Glutamatergic neuron (in vitro differentiated cells): Measurements from ENCODE around the gene GEMIN7. TPM values are rescaled to one million over a fixed set of nuclear protein-coding genes. Genes with fewer than 3 reads are reported as not detected.
A peak's percentile ranks its signal among the peaks of the same experiment; 100 is the strongest.

Experiments used
- DNase-seq: peaks from one replicate; pipeline ENCODE4 v3.0.0; 2022
- H3K27ac Mint-ChIP-seq: one replicate; pipeline ENCODE4 v1.8.0; 2020; ENCODE audit warnings: mild to moderate bottlenecking, mixed read lengths, inconsistent platforms; ENCODE audit not compliant: unreplicated experiment
- H3K27me3 Mint-ChIP-seq: one replicate; pipeline ENCODE4 v1.8.0; 2020; ENCODE audit warnings: mild to moderate bottlenecking, moderate library complexity, mixed read lengths, inconsistent platforms; ENCODE audit not compliant: unreplicated experiment
- H3K36me3 Mint-ChIP-seq: one replicate; pipeline ENCODE4 v1.8.0; 2020; ENCODE audit warnings: mild to moderate bottlenecking, mixed read lengths, inconsistent platforms; ENCODE audit not compliant: unreplicated experiment
- H3K4me1 Mint-ChIP-seq: one replicate; pipeline ENCODE4 v1.8.0; 2020; ENCODE audit warnings: mild to moderate bottlenecking, low read depth, mixed read lengths, inconsistent platforms; ENCODE audit not compliant: unreplicated experiment
- H3K4me3 Mint-ChIP-seq: one replicate; pipeline ENCODE4 v1.8.0; 2020; ENCODE audit warnings: mild to moderate bottlenecking, mixed read lengths, inconsistent platforms; ENCODE audit not compliant: unreplicated experiment
- H3K9me3 Mint-ChIP-seq: one replicate; pipeline ENCODE4 v1.8.0; 2020; ENCODE audit warnings: mild to moderate bottlenecking, moderate library complexity, mixed read lengths, inconsistent platforms; ENCODE audit not compliant: unreplicated experiment
- long read RNA-seq: library from polyadenylated mRNA; unstranded; transcript quantifications from one replicate; pipeline ENCODE4 v2.0.0, GENCODE V29; 2020; ENCODE audit not compliant: unreplicated experiment
- total RNA-seq: library from RNA; stranded (reverse); fragmentation: NEBNext Ultra II Directional; extraction: Animal tissue kit (Norgen Biotek cat#: 25700); gene quantifications from one replicate; pipeline ENCODE4 v1.2.1, GENCODE V29; 2021; ENCODE audit not compliant: unreplicated experiment
- TF ChIP-seq, protein P1 (sequence below): fragments of 200-600 bp; sonication (generic); IDR thresholded peaks from one replicate; pipeline ENCODE4 v1.5.0; 2021; ENCODE audit not compliant: partially characterized antibody, unreplicated experiment

GEMIN7 gene
- total RNA-seq: 49.1 TPM
- long read RNA-seq, transcript GEMIN7-201 (3 exons, 1,657 nt): minor isoform, 10 of 45 reads
- long read RNA-seq, transcript GEMIN7-202 (2 exons, 716 nt): major isoform, 22 of 45 reads
- long read RNA-seq, partial matches to known transcripts: 1 of 45 reads
- long read RNA-seq, other reads (novel, unspliced or antisense): 6 of 45 reads

GRCh38 chr19:45079063-45079910 is at the start of gene GEMIN7:
GEMIN7 (plus strand) TSS chr19:45079260; CDS start chr19:45090115, 10,855 bp downstream.
- H3K27ac Mint-ChIP-seq: peak within 1 kb of the TSS; percentile 94
- peaks cover 5% of the 10 kb centered on the region for H3K36me3 Mint-ChIP-seq
- peak; percentile 92 for DNase-seq
- peaks cover 9% of the 10 kb centered on the region for H3K9me3 Mint-ChIP-seq
- peaks cover 6% of the 10 kb centered on the region for H3K27me3 Mint-ChIP-seq
- TF ChIP-seq, protein P1, sequence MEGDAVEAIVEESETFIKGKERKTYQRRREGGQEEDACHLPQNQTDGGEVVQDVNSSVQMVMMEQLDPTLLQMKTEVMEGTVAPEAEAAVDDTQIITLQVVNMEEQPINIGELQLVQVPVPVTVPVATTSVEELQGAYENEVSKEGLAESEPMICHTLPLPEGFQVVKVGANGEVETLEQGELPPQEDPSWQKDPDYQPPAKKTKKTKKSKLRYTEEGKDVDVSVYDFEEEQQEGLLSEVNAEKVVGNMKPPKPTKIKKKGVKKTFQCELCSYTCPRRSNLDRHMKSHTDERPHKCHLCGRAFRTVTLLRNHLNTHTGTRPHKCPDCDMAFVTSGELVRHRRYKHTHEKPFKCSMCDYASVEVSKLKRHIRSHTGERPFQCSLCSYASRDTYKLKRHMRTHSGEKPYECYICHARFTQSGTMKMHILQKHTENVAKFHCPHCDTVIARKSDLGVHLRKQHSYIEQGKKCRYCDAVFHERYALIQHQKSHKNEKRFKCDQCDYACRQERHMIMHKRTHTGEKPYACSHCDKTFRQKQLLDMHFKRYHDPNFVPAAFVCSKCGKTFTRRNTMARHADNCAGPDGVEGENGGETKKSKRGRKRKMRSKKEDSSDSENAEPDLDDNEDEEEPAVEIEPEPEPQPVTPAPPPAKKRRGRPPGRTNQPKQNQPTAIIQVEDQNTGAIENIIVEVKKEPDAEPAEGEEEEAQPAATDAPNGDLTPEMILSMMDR: no peak
- H3K4me1 Mint-ChIP-seq: peaks cover 18% of the 10 kb centered on the region
- peak within 1 kb of the TSS; percentile 98 for H3K4me3 Mint-ChIP-seq

DNA sequence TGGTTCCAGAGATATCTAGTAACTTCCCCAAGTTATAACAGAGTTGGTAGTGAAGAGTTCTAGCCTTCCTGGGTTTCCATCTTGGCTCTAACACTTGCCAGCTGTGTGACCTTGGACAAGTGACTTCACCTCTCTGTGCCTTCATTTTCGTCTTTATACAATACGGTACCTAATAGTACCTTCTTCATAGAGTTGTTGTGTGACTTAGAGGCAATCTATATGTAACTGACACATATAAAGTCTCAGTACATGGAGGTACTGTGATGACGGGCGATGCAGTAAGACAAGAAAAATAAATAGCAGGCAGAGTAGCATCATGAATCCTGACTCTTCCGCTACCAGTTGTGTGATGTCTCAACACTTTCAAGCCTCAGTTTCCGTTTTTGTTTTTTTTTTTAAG is 48.2 kb upstream of the GEMIN7 start:
- no peak for DNase-seq
- no peak overlapping the region for H3K27ac Mint-ChIP-seq
- H3K9me3 Mint-ChIP-seq: no peaks in the 10 kb centered on the region
- H3K27me3 Mint-ChIP-seq: peaks cover 4% of the 10 kb centered on the region
- no peaks in the 10 kb centered on the region for H3K36me3 Mint-ChIP-seq
- no peak overlapping the region for H3K4me3 Mint-ChIP-seq
- TF ChIP-seq, protein P1: no peak
- H3K4me1 Mint-ChIP-seq: no peaks in the 10 kb centered on the region

DNA sequence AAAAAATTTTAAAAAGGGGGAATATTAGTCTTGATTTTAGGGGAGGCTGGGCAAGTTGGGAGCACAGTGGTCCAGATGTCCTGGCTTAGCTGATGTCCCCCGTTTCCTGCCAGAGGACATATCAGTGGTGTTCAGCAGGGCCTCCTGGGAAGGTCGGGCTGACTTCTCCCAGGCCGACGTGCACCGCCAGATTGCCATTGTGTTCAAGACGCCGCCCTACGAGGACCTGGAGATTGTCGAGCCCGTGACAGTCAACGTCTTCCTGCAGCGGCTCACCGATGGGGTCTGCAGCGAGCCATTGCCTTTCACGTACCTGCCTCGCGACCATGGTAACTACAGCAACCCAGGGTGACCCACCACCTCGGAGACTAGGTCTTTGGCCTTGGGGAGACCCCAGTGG is 46.6 kb upstream of the GEMIN7 start:
- Mint-ChIP-seq H3K4me1 (no peaks in the 10 kb centered on the region), H3K27ac (no peak overlapping the region), H3K36me3 (no peaks in the 10 kb centered on the region), H3K27me3 (peaks cover 4% of the 10 kb centered on the region), H3K9me3 (peaks cover 1% of the 10 kb centered on the region), H3K4me3 (no peak overlapping the region)
- no peak for DNase-seq
- TF ChIP-seq, protein P1: no peak

GRCh38 chr19:45035755-45036154 is 43.3 kb upstream of the GEMIN7 start:
- Mint-ChIP-seq H3K27ac (no peak overlapping the region), H3K4me1 (peaks cover 8% of the 10 kb centered on the region), H3K4me3 (no peak overlapping the region), H3K9me3 (peaks cover 6% of the 10 kb centered on the region), H3K27me3 (peaks cover 7% of the 10 kb centered on the region), H3K36me3 (no peaks in the 10 kb centered on the region)
- DNase-seq: no peak
- TF ChIP-seq, protein P1: no peak
